ENCODE data around the gene LRBA. TPM values are rescaled to one million over a fixed set of nuclear protein-coding genes. Genes with fewer than 3 reads are reported as not detected.
A peak's percentile ranks its signal among the peaks of the same experiment; 100 is the strongest.

Gene LRBA
- polyA plus RNA-seq, 1 of the 3 experiments (the other 2 are of a cell fraction): 11.4 TPM

GRCh38 chr4:150235808-150236271 lies 779.2 kb downstream of the LRBA start:
- H3K4me3 ChIP-seq (ENCODE audit: low read depth in 2 of 2, low read length in 1 of 2): 0 out of 4 replicates have a peak overlapping the region, but pooled peaks of 1 of the 2 experiments have one; percentile 1
- ChIA-PET CTCF (interaction anchor here (0.6 kb wide), 1 partner anchor 579 kb away, joined by 3 read pairs; no protein-coding TSS in a partner anchor), POLR2A (no interaction called here)
- peak overlapping the region; percentile 61 for H3K9ac ChIP-seq
- H4K20me1 ChIP-seq (ENCODE audit: insufficient read depth): no peaks in the 10 kb centered on the region
- no peak for TF ChIP-seq SMC3 (IDR thresholded peaks at IDR 0.05; ENCODE audit: low read depth, low read length)
- TF ChIP-seq CTCF (IDR thresholded peaks at IDR 0.05): no peak
- no peak for TF ChIP-seq CHD2 (IDR thresholded peaks at IDR 0.05; ENCODE audit: low read length, partially characterized antibody)
- TF ChIP-seq MXI1 (IDR thresholded peaks at IDR 0.05; ENCODE audit: low read depth, low read length): no peak
- no peak for TF ChIP-seq SIN3A (IDR thresholded peaks at IDR 0.05; ENCODE audit: borderline replicate concordance, low read depth, low read length)
- TF ChIP-seq ELF1 (IDR thresholded peaks at IDR 0.05): no peak
- TF ChIP-seq MAX (IDR thresholded peaks at IDR 0.05; ENCODE audit: low read depth): no peak
- TF ChIP-seq EZH2phosphoT487 (IDR thresholded peaks at IDR 0.05; ENCODE audit: borderline replicate concordance, low read depth): no peak
- no peak for TF ChIP-seq GABPA (IDR thresholded peaks at IDR 0.05; ENCODE audit: low read depth)
- no peak for TF ChIP-seq REST (IDR thresholded peaks at IDR 0.05; ENCODE audit: low read depth, low read length)
- TF ChIP-seq PBX3 (IDR thresholded peaks at IDR 0.05): no peak
- no peak for TF ChIP-seq EP300 (IDR thresholded peaks at IDR 0.05; ENCODE audit: borderline replicate concordance in 1 of 2, low read depth in 1 of 2, low read length in 1 of 2)
- no peak for TF ChIP-seq USF1 (IDR thresholded peaks at IDR 0.05; ENCODE audit: borderline replicate concordance, low read depth)
- no peak for TF ChIP-seq ZBTB33 (IDR thresholded peaks at IDR 0.05; ENCODE audit: borderline replicate concordance, low read depth)
- no peak for TF ChIP-seq FOXJ3 (CRISPR knock-in tag; IDR thresholded peaks at IDR 0.05)
- no peak overlapping the region for H2AFZ ChIP-seq (ENCODE audit: low read depth)
- no peaks in the 10 kb centered on the region; the same call in 1 of the 2 replicates for H3K79me2 ChIP-seq (ENCODE audit: insufficient read depth)
- peak overlapping the region; percentile 60 for H3K4me2 ChIP-seq
- H3K4me1 ChIP-seq (ENCODE audit: control insufficient read depth in 1 of 2, insufficient read depth in 2 of 2, low read depth in 1 of 2, low read length in 1 of 2): peaks cover 28 to 47% of the 10 kb centered on the region in 2 experiments
- peaks cover 52% of the 10 kb centered on the region for H3F3A ChIP-seq (replicated peaks; ENCODE audit: insufficient read depth)
- H3K27ac ChIP-seq (ENCODE audit: low read depth in 2 of 2, low read length in 1 of 2): peak overlapping the region; percentile 89 to 96
- no peaks in the 10 kb centered on the region for H3K9me3 ChIP-seq
- H3K9me2 ChIP-seq: no peaks in the 10 kb centered on the region
- peaks cover 37 to 41% of the 10 kb centered on the region in 2 experiments for H3K36me3 ChIP-seq (replicated peaks in 1 of 2; ENCODE audit: control insufficient read depth in 1 of 2, insufficient read depth in 2 of 2, low read length in 1 of 2)
- H3K27me3 ChIP-seq (ENCODE audit: insufficient read depth): no peaks in the 10 kb centered on the region
- 44% methylated on average over 6 of the region's 6 CpGs for WGBS (ENCODE audit: low lambda C conversion rate)
- no peak for DNase-seq

Measured in SK-N-SH (cell line).